Ishikawa (cell line): ENCODE data around the gene ST3GAL5.

Experiments
- CREB1 ChIP-seq: IDR thresholded peaks from 2 replicates; pipeline ENCODE4 v1.6.1; 2012; ENCODE audit warnings: low read depth
- EP300 ChIP-seq: IDR thresholded peaks from 2 replicates; pipeline ENCODE4 v1.6.1; 2012; ENCODE audit warnings: borderline replicate concordance
- MAX ChIP-seq: IDR thresholded peaks from 2 replicates; pipeline ENCODE4 v1.6.1; 2012
- RAD21 ChIP-seq: IDR thresholded peaks from 2 replicates; pipeline ENCODE4 v1.6.1; 2012; ENCODE audit warnings: low read depth
- YY1 ChIP-seq: IDR thresholded peaks from 2 replicates; pipeline ENCODE4 v1.6.1; 2012; ENCODE audit warnings: low read depth

- no peak for TF ChIP-seq EP300
- TF ChIP-seq RAD21 = no peak
- no peak for TF ChIP-seq MAX
- no peak for TF ChIP-seq YY1
- no peak for TF ChIP-seq CREB1
Observed at GRCh38 chr2:85822766-85823165, 66.0 kb downstream of the ST3GAL5 start.
